ENCODE data around the gene CMTM3. TPM values are rescaled to one million over a fixed set of nuclear protein-coding genes. Genes with fewer than 3 reads are reported as not detected.
A peak's percentile ranks its signal among the peaks of the same experiment; 100 is the strongest.

The CMTM3 gene
- total RNA-seq, 1 experiment from 2014 or later, result 19.1 TPM

- DNase-seq (ENCODE audit: low spot score) (peak; percentile 94), ATAC-seq (peak; percentile 54)
- peaks cover 25% of the 10 kb centered on the region for H3K36me3 Mint-ChIP-seq
- peaks cover 26% of the 10 kb centered on the region for H3K4me1 Mint-ChIP-seq
- no peaks in the 10 kb centered on the region for H3K9me3 Mint-ChIP-seq
- H3K4me3 Mint-ChIP-seq, result no peak overlapping the region
- POLR2A ChIA-PET, result interaction anchor here (1.7 kb wide), 1 partner anchor 42 kb away, joined by 6 read pairs; no protein-coding TSS in a partner anchor
- CTCF ChIA-PET, result interaction anchor here (0.5 to 4.0 kb wide), 70 partner anchors 10 to 438 kb away, joined by 3 to 70 read pairs (median 5); partner anchors contain the start of genes CKLF, CMTM2, CMTM4 and DYNC1LI2
- peak overlapping the region; percentile 84; the same call in 1 of the 2 replicates for H3K27ac Mint-ChIP-seq
- no peaks in the 10 kb centered on the region for H3K27me3 Mint-ChIP-seq (ENCODE audit: low read depth)
- no peak for TF ChIP-seq MLX (CRISPR knock-in tag; IDR thresholded peaks at IDR 0.05)
- no peak for TF ChIP-seq PRRX2 (CRISPR knock-in tag; IDR thresholded peaks at IDR 0.05)
- no peak for TF ChIP-seq RORB (CRISPR knock-in tag; IDR thresholded peaks at IDR 0.05)
- no peak for TF ChIP-seq TEAD1 (CRISPR knock-in tag; IDR thresholded peaks at IDR 0.05)
- no peak for TF ChIP-seq E2F4 (CRISPR knock-in tag; IDR thresholded peaks at IDR 0.05; ENCODE audit: borderline replicate concordance, low read depth)
- no peak for TF ChIP-seq ZNF219 (CRISPR knock-in tag; IDR thresholded peaks at IDR 0.05; ENCODE audit: borderline replicate concordance)
- no peak for TF ChIP-seq ZNF138 (CRISPR knock-in tag; conservative IDR thresholded peaks at IDR 0.05)
- TF ChIP-seq FOXK1 (CRISPR knock-in tag; IDR thresholded peaks at IDR 0.05), result 0 out of 2 replicates have a peak, but pooled peaks have one; percentile 36
- TF ChIP-seq CTCF (IDR thresholded peaks at IDR 0.05), result peak; percentile 75
- TF ChIP-seq EMX1 (CRISPR knock-in tag; IDR thresholded peaks at IDR 0.05), result no peak
- no peak for TF ChIP-seq FOXP1 (CRISPR knock-in tag; IDR thresholded peaks at IDR 0.05; ENCODE audit: borderline replicate concordance)
- TF ChIP-seq ZBTB43 (CRISPR knock-in tag; IDR thresholded peaks at IDR 0.05), result no peak
- TF ChIP-seq ELF4 (CRISPR knock-in tag; IDR thresholded peaks at IDR 0.05; ENCODE audit: low read depth), result no peak
- TF ChIP-seq GABPB1 (CRISPR knock-in tag; IDR thresholded peaks at IDR 0.05), result peak; percentile 69; the same call in 1 of the 2 replicates
- TF ChIP-seq HMGXB4 (CRISPR knock-in tag; IDR thresholded peaks at IDR 0.05), result no peak
- TF ChIP-seq FOXJ3 (CRISPR knock-in tag; IDR thresholded peaks at IDR 0.05; ENCODE audit: borderline replicate concordance), result no peak
- TF ChIP-seq MAX (CRISPR knock-in tag; IDR thresholded peaks at IDR 0.05), result peak; percentile 85
- TF ChIP-seq ZNF512 (CRISPR knock-in tag; IDR thresholded peaks at IDR 0.05; ENCODE audit: borderline replicate concordance), result no peak
- TF ChIP-seq SMAD3 (CRISPR knock-in tag; IDR thresholded peaks at IDR 0.05; ENCODE audit: borderline replicate concordance), result no peak
- TF ChIP-seq USF1 (CRISPR knock-in tag; IDR thresholded peaks at IDR 0.05), result no peak; the same call in 1 of the 2 replicates
- no peak for TF ChIP-seq OVOL2 (CRISPR knock-in tag; IDR thresholded peaks at IDR 0.05; ENCODE audit: borderline replicate concordance)
- 0 out of 2 replicates have a peak, but pooled peaks have one; percentile 64 for TF ChIP-seq ZNF232 (CRISPR knock-in tag; IDR thresholded peaks at IDR 0.05)
- no peak for TF ChIP-seq CREM (CRISPR knock-in tag; IDR thresholded peaks at IDR 0.05)
- TF ChIP-seq IRF1 (CRISPR knock-in tag; IDR thresholded peaks at IDR 0.05), result no peak
- TF ChIP-seq SMAD4 (CRISPR knock-in tag; IDR thresholded peaks at IDR 0.05), result no peak
- no peak for TF ChIP-seq ESRRA (CRISPR knock-in tag; IDR thresholded peaks at IDR 0.05; ENCODE audit: borderline replicate concordance)
Measured at GRCh38 chr16:66608241-66609138, 4.0 kb downstream of the CMTM3 start.
